SH-SY5Y (cell line): ENCODE measurements around the gene PMEPA1.

ENCODE experiments used
- GATA2 ChIP-seq: IDR thresholded peaks from 2 replicates; pipeline ENCODE4 v1.6.1; 2011; ENCODE audit warnings: mild to moderate bottlenecking, low read depth, low read length
- GATA3 ChIP-seq: IDR thresholded peaks from 2 replicates; pipeline ENCODE4 v1.6.1; 2011; ENCODE audit warnings: low read depth, mild to moderate bottlenecking, low read length, moderate library complexity

PMEPA1 gene

DNA sequence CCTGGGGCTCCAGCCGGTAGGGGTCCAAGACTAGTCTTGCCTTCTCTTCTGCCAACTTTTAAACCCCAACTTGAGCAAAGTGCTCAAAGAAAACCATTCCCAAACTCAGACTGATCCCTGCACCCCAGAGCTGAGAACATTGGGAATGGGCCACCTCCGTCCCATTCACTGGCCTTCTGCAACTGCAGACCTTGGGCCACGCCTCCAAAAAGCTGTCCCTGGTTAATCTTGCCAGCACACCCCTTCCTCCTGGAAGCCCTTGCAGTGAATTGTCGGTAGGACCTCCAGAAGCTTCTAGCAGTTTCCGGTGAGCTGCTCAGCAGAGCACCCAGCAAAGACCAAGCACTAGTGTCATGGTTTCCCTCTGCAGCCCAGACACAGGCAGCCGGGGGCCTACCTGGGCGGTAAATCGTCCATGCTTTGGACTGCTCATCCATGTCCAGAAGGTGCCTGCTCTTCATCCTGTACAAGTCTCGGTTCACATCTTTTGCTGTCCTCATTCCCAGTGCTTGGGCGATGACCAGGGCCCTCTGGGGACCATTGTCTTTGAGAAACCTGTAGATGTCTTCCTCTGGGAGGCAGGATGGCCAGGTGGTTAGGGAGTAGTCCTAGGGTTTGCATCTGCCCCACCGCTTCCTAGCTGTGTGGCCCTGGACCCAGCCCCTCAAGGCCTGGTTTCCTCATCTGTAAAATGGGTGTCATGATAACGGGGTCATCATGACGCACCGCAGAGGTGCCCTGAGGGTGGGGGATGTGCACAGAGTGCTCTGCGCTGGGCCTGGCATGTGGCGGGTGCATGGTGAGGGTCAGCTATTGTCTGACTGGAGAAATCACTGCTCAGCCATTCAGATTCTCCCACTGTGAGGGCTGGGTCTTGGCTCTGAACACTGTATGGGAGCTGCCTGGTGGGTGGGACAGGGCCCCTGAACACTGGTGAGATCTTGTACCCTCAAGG is 95.0 kb downstream of the PMEPA1 start:
- TF ChIP-seq GATA3 = no peak
- no peak for TF ChIP-seq GATA2

DNA sequence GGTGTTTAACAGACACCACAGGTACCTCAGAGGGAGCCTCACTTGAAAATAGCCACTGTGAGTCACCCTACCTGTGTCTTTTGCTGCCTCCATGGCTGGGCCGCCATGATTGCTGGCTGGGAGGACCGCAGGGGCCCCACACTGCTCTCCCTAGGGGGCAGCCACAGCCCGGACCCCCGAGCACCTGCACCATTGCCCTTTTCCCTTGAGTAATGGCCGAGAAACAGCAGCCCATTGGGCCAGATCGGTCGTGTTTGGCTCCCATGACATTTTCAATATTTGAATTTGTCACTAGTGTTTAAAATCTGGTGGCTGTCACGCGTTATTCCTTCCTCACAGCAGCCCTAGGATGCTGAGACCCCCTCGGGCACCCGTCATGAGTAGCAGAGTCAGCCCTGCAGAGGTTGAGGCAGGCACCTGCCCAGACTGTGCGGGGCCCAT is 96.3 kb downstream of the PMEPA1 start:
- TF ChIP-seq GATA3 (no peak), GATA2 (no peak)

DNA sequence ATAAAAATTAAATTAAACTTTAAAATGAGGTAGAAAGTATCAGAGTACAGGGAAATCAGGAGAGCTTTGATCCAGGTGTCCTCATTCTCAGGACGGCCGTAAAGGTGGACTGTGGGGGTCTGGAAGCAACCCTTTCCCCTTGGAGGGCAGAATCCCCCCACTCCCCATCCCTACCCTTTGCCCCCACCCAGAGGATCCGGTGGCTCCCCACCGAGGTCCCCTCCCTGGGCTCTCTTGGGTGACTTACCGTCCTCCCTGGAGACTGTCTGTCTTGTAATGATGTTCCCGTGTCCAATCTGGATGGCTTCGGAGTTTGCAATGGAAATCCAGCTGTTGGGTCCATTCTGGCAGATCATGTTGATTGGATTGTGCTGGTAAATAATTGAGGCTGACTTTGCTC is 96.9 kb downstream of the PMEPA1 start:
- TF ChIP-seq GATA2 (no peak), GATA3 (no peak)

DNA sequence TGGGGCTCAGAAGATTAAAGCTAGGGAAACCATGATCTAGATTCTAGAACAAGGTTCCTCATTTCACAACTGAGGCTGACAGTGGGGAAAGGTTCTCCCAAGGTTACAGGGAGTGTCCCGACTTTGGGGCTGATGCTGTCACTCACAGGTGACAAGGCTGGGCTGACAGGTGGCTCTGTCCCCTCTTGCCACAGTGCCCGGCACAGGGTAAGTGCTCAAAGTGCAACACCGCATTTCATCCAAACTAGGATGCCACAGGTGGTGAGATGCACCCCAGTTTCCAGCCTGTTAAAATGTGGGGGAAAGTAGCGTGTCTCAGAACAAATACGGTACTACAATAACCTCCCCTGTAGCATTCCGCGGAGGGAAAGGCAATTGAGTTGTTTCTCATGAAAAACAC is 97.4 kb downstream of the PMEPA1 start:
- TF ChIP-seq GATA2 = no peak
- TF ChIP-seq GATA3 = no peak

DNA sequence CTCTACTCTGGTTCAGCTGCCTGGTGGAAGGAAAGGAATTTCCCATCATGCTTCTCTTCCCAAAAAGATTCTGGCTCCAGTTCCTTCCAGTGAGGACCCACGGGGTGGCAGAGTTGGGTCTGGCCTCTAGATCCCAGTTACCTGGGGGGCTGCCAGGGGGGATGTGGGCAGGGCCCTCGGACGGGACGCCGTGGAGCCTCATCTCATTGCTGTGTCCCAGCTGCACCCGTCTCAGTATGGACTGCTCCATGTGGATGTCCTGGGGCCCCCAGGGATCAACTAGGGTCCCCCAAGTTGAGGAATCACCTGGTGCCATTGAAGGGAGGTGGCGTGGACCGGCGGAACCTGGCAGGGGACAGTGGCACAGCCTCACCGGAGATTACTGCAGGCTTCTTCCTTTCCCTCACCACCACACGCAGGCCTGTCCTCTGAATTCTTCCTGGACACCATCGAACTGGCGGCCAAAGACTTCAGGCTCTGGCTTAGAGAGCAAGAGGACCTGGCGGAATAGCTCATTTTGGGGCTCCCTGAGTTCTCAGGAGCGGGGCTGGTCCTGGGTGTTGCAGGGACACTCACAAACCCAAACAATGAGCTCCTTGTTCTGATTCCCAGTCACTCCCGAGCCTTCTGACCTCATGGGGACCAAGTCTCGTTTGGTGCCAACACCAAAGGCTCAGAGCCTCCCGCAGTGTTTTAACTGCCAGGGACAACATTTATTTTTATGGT is 98.1 kb downstream of the PMEPA1 start:
- TF ChIP-seq GATA2 (no peak), GATA3 (no peak)

DNA sequence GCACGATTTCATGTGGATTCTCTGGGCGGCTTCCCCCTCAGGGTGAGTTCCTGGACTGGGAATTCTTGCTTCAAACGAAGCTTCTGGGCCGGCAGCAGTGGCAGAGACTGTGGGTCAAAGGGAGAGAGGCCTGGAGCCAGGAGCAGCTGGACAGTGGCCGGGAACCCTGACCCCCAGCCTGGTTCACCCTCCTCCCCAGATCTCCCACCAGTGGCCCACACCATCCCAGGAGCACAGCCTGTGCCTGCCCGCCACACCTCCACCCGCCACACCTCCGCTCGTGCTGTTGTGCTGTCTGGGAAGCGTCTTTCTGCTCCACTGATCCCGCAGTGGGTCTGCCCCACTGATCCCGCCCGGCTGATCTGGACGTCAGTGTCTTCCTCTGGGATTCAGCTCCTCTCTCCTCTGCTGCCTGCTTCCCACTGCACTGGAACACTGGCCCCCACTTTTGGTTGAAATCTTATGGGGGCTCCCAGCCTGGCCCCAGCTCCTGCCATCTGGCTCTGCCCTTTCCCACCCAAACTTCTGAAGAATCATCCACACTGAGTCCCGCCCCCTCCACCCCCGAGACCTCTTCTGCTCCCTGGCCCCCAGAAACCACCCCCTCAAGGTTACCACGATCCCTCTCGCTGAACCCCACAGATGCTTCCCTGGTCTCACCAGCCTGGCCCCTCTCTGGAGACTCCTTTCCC is 99.4 kb downstream of the PMEPA1 start:
- TF ChIP-seq GATA3 = no peak
- no peak for TF ChIP-seq GATA2

DNA sequence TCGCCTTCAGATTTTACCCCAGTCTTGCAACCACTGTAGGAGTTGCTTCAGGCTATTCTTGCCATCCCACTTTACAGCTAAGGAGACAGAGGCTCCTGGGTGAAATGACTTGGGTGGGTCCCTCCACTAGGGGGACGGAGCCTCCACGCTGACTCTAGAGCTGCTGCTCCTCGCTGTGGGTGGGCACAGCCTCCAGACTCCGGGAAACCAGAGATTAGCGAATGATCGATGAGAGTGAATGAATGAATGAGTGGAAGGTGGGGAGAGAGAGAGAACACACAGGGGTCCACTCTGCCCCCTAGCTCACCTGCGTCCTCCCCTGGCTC is 100.0 kb downstream of the PMEPA1 start:
- TF ChIP-seq GATA3 = no peak
- no peak for TF ChIP-seq GATA2

DNA sequence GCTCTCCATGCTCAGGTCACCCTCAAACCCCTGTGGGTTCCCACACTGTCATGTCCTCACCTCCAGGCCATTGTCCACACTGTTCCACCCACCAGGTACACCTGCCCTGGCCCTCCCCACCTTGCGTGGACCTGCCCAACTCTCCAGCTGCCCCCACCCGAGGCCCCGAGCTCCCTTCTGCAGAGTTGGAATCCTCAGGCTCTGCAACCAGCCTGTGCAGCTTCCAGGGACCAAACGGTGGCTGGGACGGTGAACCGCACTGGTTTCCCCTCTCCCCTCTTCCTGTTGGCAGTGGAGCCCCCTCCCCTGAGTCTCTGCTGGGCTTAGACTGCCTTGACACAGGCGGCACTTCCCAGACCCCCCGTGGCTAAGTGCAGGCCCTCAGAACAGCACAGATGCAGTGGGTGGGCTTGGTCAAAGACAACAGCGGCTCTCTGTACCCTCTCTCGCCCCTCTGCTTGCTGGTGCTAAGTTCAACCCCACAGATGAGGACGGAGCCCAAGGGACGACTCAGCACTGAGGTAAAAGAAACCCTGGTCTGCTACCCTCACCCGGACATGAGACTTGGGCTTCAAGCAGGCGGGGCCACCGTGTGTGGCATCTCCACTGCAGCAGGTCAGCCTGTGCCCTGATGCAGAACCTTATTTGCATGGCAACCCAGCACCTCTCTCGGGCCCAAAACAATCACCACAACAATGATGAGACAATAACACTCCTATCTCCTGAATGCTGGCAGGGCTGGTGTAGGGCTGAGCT is 100.6 kb downstream of the PMEPA1 start:
- no peak for TF ChIP-seq GATA3
- TF ChIP-seq GATA2 = no peak

DNA sequence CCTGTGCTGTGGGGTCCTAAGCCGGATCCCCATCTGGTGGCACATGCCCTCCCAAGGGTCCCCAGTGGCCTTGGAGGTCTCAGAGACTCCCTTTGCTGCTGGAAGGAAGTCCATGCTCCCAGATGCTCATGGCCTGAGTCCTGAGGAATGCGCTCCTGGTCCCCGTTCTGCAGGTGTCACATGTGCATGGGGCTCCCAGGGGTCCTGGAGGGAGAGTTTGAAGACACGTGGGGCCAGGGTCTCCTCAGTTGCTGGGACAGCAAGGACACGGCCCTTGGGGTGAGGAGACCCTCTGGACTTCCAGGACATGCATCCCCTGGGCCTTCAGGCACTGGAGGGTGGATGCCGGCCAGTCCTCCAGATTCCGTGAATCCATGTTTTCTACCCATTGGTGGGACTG is 101.3 kb downstream of the PMEPA1 start:
- TF ChIP-seq GATA2 = no peak

DNA sequence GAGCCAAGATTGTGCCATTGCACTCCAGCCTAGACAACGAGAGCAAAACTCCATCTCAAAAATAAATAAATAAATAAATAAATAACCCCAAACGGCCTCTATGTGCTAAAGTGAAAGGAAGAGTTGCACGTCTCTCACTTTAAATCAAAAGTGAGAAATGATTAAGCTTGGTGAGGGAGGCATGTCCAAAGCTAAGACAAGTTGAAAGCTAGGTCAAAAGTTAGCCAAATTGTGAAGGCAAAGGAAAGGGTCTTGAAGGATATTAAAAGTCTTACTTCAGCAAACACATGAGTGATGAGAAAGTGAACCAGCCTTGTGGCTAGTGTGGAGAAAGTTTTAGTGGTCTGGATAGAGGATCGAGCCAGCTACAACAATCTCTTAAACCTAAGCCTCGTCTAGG is 103.9 kb downstream of the PMEPA1 start:
- no peak for TF ChIP-seq GATA2
- no peak for TF ChIP-seq GATA3

DNA sequence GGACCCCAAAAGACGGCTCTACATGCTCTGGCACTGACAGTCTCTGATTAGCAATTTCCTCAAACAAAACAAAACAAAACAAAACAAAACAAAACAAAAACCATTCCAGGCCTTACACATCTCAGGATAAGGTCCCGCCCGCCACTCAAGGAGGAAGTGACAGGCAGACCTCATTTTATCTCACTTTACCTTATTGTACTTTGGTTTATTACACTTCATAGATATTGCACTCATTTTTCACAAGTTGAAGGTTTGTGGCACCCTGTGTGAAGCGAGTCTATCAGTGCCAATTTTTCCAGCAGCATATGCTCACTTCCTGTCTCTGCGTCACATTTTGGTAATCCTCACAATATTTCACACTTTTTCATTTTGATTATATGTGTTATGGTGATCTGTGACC is 104.8 kb downstream of the PMEPA1 start:
- TF ChIP-seq GATA3 (no peak), GATA2 (no peak)

DNA sequence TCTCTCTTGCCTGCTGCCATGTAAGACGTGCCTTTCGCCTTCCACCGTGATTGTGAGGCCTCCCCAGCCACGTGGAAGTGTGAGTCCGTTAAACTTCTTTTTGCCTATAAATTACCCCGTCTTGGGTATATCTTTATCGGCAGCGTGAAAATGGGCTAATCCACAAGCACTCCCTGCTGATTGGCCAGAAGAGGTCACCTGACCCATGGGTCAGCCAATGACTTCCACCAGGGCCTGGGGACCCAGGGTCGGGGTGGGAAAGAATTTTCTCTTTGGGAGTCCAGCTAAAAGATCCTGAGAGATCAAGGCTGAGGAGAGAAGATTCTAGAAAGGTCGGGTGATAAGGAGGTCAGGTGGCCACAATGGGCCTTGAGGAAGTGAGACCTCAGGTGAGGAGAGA is 106.7 kb downstream of the PMEPA1 start:
- no peak for TF ChIP-seq GATA3
- TF ChIP-seq GATA2 = no peak

DNA sequence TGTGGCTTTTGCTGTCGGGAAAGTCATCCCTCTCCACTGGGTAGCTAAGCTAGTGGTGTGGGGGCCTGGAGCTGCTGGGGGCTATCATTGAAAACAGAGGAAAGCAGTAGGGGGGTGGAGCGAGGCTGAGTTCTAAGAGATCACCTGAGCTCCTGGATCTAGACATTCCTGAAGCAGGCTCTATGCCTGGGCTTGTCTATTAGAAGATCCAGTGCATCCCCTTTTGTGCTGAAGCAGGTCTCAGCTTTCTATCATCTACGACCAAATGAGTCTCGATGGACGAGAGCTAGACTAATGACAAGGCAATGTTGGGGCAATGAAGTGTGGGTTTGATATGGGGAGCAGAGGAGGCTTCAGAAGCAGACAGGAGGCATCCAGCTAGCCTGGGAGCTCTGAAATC is 108.1 kb downstream of the PMEPA1 start:
- no peak for TF ChIP-seq GATA3
- TF ChIP-seq GATA2 = no peak

DNA sequence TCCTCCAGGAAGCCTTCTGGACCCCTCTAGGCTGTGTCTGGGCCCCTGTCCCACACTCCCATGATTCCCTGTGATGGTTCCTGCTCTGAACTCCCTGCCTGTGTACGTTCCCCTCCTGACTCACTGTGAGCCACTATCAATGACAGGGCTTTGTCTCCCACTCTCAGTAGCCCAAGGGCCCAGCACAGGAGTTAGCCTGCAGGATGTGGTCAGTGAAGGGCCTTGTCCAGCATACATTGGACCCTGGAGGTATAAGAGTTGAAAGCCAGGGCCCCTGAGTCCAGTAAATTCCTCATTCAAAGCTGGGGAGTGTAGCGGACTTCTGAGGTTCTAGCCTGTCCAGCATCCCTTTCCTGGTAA is 108.6 kb downstream of the PMEPA1 start:
- no peak for TF ChIP-seq GATA3
- TF ChIP-seq GATA2 = no peak
